ENCODE measurements around the gene SPATA2L.
A peak's percentile ranks its signal among the peaks of the same experiment; 100 is the strongest.

GRCh38 chr16:89741342-89742014 lies 40.0 kb upstream of the SPATA2L start:
- TF ChIP-seq POLR2AphosphoS5 (IDR thresholded peaks at IDR 0.05; ENCODE audit: low read depth, low read length), result peak; percentile 55
- no peak for TF ChIP-seq REST (IDR thresholded peaks at IDR 0.05; ENCODE audit: insufficient read depth in 1 of 2, low read depth in 2 of 2, low read length in 2 of 2)
- TF ChIP-seq FOXP2 (optimal IDR thresholded peaks at IDR 0.05; ENCODE audit: borderline replicate concordance, extremely low read depth, extremely low read length, insufficient read depth), result no peak
- TF ChIP-seq SIN3A (IDR thresholded peaks at IDR 0.05; ENCODE audit: borderline replicate concordance, insufficient read depth, low read length), result no peak

All from PFSK-1 (cell line).